ENCODE data around the gene SLC30A7. TPM values are rescaled to one million over a fixed set of nuclear protein-coding genes. Genes with fewer than 3 reads are reported as not detected.

SLC30A7 gene
- total RNA-seq, 2 donors from 2014 or later = 21.7 to 26.2 TPM

GRCh38 chr1:100903777-100904176 is 7.9 kb downstream of the SLC30A7 start:
- Mint-ChIP-seq H3K4me1 (no peaks in the 10 kb centered on the region), H3K27me3 (ENCODE audit: insufficient read depth) (no peaks in the 10 kb centered on the region), H3K27ac (no peak overlapping the region), H3K9me3 (peaks cover 9% of the 10 kb centered on the region), H3K4me3 (no peak overlapping the region), H3K36me3 (ENCODE audit: low read depth) (peaks cover 46% of the 10 kb centered on the region)
- peaks cover 15% of the 10 kb centered on the region for H3K9me3 ChIP-seq (ENCODE audit: control insufficient read depth, low read length)
- H3K36me3 ChIP-seq (ENCODE audit: control insufficient read depth, insufficient read depth, low read length) = peaks cover 79% of the 10 kb centered on the region
- no peak overlapping the region for H3K27ac ChIP-seq (ENCODE audit: low read depth, low read length)
- 93 to 100% methylated on average over 1 of the region's 1 CpG for WGBS, 2 experiments (ENCODE audit: insufficient coverage in 1 of 2, insufficient read length in 1 of 2)
- H3K9ac ChIP-seq (ENCODE audit: extremely low read depth, low read length, poor library complexity, severe bottlenecking) = no peak overlapping the region
- H3K4me1 ChIP-seq (ENCODE audit: control insufficient read depth, insufficient read depth, low read length) = no peaks in the 10 kb centered on the region
- no peaks in the 10 kb centered on the region for H3K27me3 ChIP-seq (ENCODE audit: control insufficient read depth, insufficient read depth, low read length, poor library complexity, severe bottlenecking)
- no peak for TF ChIP-seq CTCF (conservative IDR thresholded peaks at IDR 0.05)
- DNase-seq = no peak
- H3K4me3 ChIP-seq (ENCODE audit: low read length) = no peak overlapping the region

- no peak overlapping the region for H3K27ac ChIP-seq (ENCODE audit: low read depth, low read length)
- 96 to 100% methylated on average over 2 of the region's 2 CpGs for WGBS, 2 experiments (ENCODE audit: insufficient coverage in 1 of 2, insufficient read length in 1 of 2)
- peaks cover 9% of the 10 kb centered on the region for H3K9me3 Mint-ChIP-seq
- no peak for TF ChIP-seq CTCF (conservative IDR thresholded peaks at IDR 0.05)
- H3K4me3 ChIP-seq (ENCODE audit: low read length) = no peak overlapping the region
- H3K27ac Mint-ChIP-seq = no peak overlapping the region
- H3K9me3 ChIP-seq (ENCODE audit: control insufficient read depth, low read length) = peaks cover 15% of the 10 kb centered on the region
- H3K4me1 ChIP-seq (ENCODE audit: control insufficient read depth, insufficient read depth, low read length) = no peaks in the 10 kb centered on the region
- H3K36me3 ChIP-seq (ENCODE audit: control insufficient read depth, insufficient read depth, low read length) = peaks cover 79% of the 10 kb centered on the region
- H3K4me1 Mint-ChIP-seq = peaks cover 3% of the 10 kb centered on the region
- H3K9ac ChIP-seq (ENCODE audit: extremely low read depth, low read length, poor library complexity, severe bottlenecking) = no peak overlapping the region
- peaks cover 39% of the 10 kb centered on the region for H3K36me3 Mint-ChIP-seq (ENCODE audit: low read depth)
- no peak for DNase-seq
- H3K27me3 ChIP-seq (ENCODE audit: control insufficient read depth, insufficient read depth, low read length, poor library complexity, severe bottlenecking) = no peaks in the 10 kb centered on the region
- H3K4me3 Mint-ChIP-seq = no peak overlapping the region
- H3K27me3 Mint-ChIP-seq (ENCODE audit: insufficient read depth) = no peaks in the 10 kb centered on the region
Observed at GRCh38 chr1:100904528-100904927, 8.6 kb downstream of the SLC30A7 start.

DNA sequence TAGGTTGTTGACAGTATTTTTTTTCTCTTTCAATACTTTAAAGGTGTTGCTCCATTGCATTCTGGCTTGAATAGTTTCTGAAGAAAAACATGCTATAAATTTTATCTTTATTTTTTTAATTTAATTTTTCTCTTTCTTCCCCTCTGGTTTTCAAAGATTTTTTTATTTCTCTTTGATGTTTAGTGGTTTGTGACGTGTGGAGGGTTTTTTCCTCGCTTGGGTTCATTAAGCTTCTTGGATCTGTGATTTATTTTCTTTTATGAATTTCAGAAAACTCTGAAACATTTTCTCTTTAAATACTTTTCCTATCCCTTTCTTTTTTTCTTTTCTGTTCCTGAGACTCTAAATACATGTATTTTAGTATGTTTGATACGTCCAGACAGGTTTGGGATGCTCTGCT is 9.3 kb downstream of the SLC30A7 start:
- peaks cover 35% of the 10 kb centered on the region for H3K36me3 Mint-ChIP-seq (ENCODE audit: low read depth)
- H3K9me3 Mint-ChIP-seq = peaks cover 9% of the 10 kb centered on the region
- H3K27ac ChIP-seq (ENCODE audit: low read depth, low read length) = no peak overlapping the region
- TF ChIP-seq CTCF (conservative IDR thresholded peaks at IDR 0.05) = no peak
- H3K4me1 ChIP-seq (ENCODE audit: control insufficient read depth, insufficient read depth, low read length) = no peaks in the 10 kb centered on the region
- peaks cover 15% of the 10 kb centered on the region for H3K9me3 ChIP-seq (ENCODE audit: control insufficient read depth, low read length)
- WGBS, 2 experiments (ENCODE audit: insufficient coverage in 1 of 2, insufficient read length in 1 of 2) = 92% methylated on average over 1 of the region's 3 CpGs; no CpG with 5 or more reads in 1 of the 2 experiments
- H3K4me1 Mint-ChIP-seq = peaks cover 4% of the 10 kb centered on the region
- H3K27me3 ChIP-seq (ENCODE audit: control insufficient read depth, insufficient read depth, low read length, poor library complexity, severe bottlenecking) = no peaks in the 10 kb centered on the region
- H3K36me3 ChIP-seq (ENCODE audit: control insufficient read depth, insufficient read depth, low read length) = peaks cover 79% of the 10 kb centered on the region
- no peak overlapping the region for H3K4me3 Mint-ChIP-seq
- no peak overlapping the region for H3K4me3 ChIP-seq (ENCODE audit: low read length)
- H3K27me3 Mint-ChIP-seq (ENCODE audit: insufficient read depth) = no peaks in the 10 kb centered on the region
- H3K27ac Mint-ChIP-seq = no peak overlapping the region
- no peak for DNase-seq
- H3K9ac ChIP-seq (ENCODE audit: extremely low read depth, low read length, poor library complexity, severe bottlenecking) = no peak overlapping the region

Data from endodermal cell (in vitro differentiated cells).